H1 (cell line): Measurements from ENCODE around the gene P3R3URF. TPM values are rescaled to one million over a fixed set of nuclear protein-coding genes. Genes with fewer than 3 reads are reported as not detected.

Experiments used
- ATF2 ChIP-seq: IDR thresholded peaks from 2 replicates; pipeline ENCODE4 v1.6.1; 2012; ENCODE audit warnings: low read length, inconsistent platforms
- BRCA1 ChIP-seq: IDR thresholded peaks from 2 replicates; pipeline ENCODE4 v1.6.1; 2012; ENCODE audit warnings: low read depth, low read length, improper control_type of control experiment
- FOSL1 ChIP-seq: IDR thresholded peaks from 2 replicates; pipeline ENCODE4 v1.6.1; 2011; ENCODE audit warnings: mild to moderate bottlenecking, low read depth, low read length, moderate library complexity; ENCODE audit not compliant: insufficient read depth
- NANOG ChIP-seq: IDR thresholded peaks from 2 replicates; pipeline ENCODE4 v1.6.1; 2011; ENCODE audit warnings: low read length, low read depth, mild to moderate bottlenecking, inconsistent platforms; ENCODE audit not compliant: insufficient read depth, poor library complexity, severe bottlenecking
- polyA plus RNA-seq, 7 experiments: library from polyadenylated mRNA; depleted of rRNA in 3 of 7; stranded (reverse) in 5 of 7; unstranded in 2 of 7; fragments of >200 nt in 5 of 7; fragments of 200-250 nt in 2 of 7; gene quantifications; 1 replicate in 5 of 7; 2 replicates in 1 of 7; 4 replicates in 1 of 7; pipeline versions ENCODE4 v1.2.1 to v1.2.3, GENCODE V29; 2011 to 2013; ENCODE audit warnings: missing spikeins in 2 of 7, mixed read lengths in 2 of 7
- total RNA-seq: library from RNA; stranded (reverse); fragmentation: NEBNext Ultra II Directional; extraction: Animal tissue kit (Norgen Biotek cat#: 25700); gene quantifications from 2 replicates; pipeline ENCODE4 v1.2.1, GENCODE V29; 2021
- TF ChIP-seq, protein P1 (sequence below), 3 experiments: IDR thresholded peaks; 1 replicate in 2 of 3; 2 replicates in 1 of 3; pipeline versions ENCODE4 v1.5.1 to v1.6.1; 2011; ENCODE audit warnings: low read length in 3 of 3, mild to moderate bottlenecking in 3 of 3, inconsistent platforms in 2 of 3, low read depth in 1 of 3, moderate library complexity in 1 of 3; ENCODE audit not compliant: insufficient read depth in 1 of 3; ENCODE audit errors: control extremely low read depth in 1 of 3

The P3R3URF gene
- total and polyA plus RNA-seq, 2 of the 8 experiments (the other 6 are each of a cell fraction or from before 2014, with no cell fraction given): not detected

DNA sequence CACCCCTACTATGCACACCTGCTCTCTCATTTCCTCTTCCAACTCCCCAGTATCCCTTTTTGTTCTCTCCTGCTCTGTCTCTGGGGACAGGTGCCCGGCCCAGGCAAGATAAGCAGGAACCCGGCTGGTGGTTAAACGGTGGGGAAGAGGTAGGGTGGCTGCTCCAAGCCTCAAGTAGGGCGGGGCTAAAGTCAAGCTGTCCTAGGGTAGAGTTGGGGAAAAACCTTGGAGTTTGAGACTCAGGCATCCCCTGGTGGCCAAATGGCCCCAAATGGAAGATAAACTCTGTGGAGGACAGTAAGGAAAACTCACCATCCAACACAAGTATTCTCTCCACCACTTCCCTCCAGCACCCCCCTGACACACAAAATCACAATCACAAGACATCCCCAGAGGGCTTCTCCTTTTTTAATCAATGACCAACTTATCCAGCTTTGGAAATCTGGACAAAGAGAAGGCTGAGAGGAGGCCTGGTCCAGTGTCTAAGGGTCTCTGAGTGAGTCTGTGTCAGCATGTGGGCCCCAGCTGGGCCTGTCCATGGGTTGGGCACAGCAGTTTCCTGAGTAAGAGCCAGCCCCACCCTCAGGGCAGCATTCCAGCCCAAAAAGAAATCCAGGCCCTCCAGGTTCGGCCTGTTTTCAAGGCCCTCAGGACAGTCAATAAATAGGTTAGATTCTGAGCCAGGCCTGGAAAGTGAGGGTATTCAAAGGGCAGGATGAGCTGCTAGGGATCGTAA lies 12.2 kb upstream of the P3R3URF start (continued):
- TF ChIP-seq, protein P1, sequence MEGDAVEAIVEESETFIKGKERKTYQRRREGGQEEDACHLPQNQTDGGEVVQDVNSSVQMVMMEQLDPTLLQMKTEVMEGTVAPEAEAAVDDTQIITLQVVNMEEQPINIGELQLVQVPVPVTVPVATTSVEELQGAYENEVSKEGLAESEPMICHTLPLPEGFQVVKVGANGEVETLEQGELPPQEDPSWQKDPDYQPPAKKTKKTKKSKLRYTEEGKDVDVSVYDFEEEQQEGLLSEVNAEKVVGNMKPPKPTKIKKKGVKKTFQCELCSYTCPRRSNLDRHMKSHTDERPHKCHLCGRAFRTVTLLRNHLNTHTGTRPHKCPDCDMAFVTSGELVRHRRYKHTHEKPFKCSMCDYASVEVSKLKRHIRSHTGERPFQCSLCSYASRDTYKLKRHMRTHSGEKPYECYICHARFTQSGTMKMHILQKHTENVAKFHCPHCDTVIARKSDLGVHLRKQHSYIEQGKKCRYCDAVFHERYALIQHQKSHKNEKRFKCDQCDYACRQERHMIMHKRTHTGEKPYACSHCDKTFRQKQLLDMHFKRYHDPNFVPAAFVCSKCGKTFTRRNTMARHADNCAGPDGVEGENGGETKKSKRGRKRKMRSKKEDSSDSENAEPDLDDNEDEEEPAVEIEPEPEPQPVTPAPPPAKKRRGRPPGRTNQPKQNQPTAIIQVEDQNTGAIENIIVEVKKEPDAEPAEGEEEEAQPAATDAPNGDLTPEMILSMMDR (IDR thresholded peaks at IDR 0.05; ENCODE audit: control extremely low read depth in 1 of 3, insufficient read depth in 1 of 3, low read depth in 1 of 3, low read length in 3 of 3): peak; percentile 9 to 50 (median 18); a peak in 3 of 4 replicates
- TF ChIP-seq FOSL1 (no peak), ATF2 (no peak), BRCA1 (no peak), NANOG (no peak)
